Middle frontal gyrus (tissue), 1 donor: Measurements from ENCODE around the gene COL6A2.
"Not testable (repeated sequence)": the region's sequence is repeated elsewhere in the genome, so short reads cannot be mapped to it uniquely, and the experiment has no call there.

Source experiments
- DNase-seq: peaks from one replicate; pipeline ENCODE4 v3.0.0-alpha.2; 2015; ENCODE audit warnings: low spot score; ENCODE audit errors: extremely low spot score

Gene COL6A2

GRCh38 chr21:46124926-46125845 lies 27.3 kb downstream of the COL6A2 start:
- no peak for DNase-seq

GRCh38 chr21:46125846-46126301 lies 28.0 kb downstream of the COL6A2 start:
- no peak for DNase-seq

GRCh38 chr21:46126309-46127238 lies 28.7 kb downstream of the COL6A2 start:
- DNase-seq, result no peak

GRCh38 chr21:46127239-46128105 lies 29.6 kb downstream of the COL6A2 start:
- DNase-seq, result no peak

GRCh38 chr21:46128106-46128932 lies 30.4 kb downstream of the COL6A2 start:
- no peak for DNase-seq

GRCh38 chr21:46128933-46129571 lies 31.1 kb downstream of the COL6A2 start:
- DNase-seq, result no peak

GRCh38 chr21:46129846-46130651 lies 32.1 kb downstream of the COL6A2 start:
- no peak for DNase-seq

GRCh38 chr21:46130831-46131587 lies 33.1 kb downstream of the COL6A2 start:
- DNase-seq, result no peak

GRCh38 chr21:46131588-46131837 lies 33.6 kb downstream of the COL6A2 start:
- DNase-seq, result no peak

GRCh38 chr21:46131838-46132651 lies 34.1 kb downstream of the COL6A2 start:
- DNase-seq, result no peak

- DNase-seq, result no peak
Measured at GRCh38 chr21:46135782-46136395, 38.0 kb downstream of the COL6A2 start.

GRCh38 chr21:46136739-46137349 lies 38.9 kb downstream of the COL6A2 start:
- DNase-seq, result no peak

- DNase-seq, result no peak
Measured at GRCh38 chr21:46137908-46138307, 40.0 kb downstream of the COL6A2 start.

- no peak for DNase-seq
Measured at GRCh38 chr21:46138383-46138970, 40.6 kb downstream of the COL6A2 start.

GRCh38 chr21:46139686-46140085 lies 41.8 kb downstream of the COL6A2 start:
- DNase-seq, result no peak

GRCh38 chr21:46140352-46141003 lies 42.6 kb downstream of the COL6A2 start:
- not testable (repeated sequence) for DNase-seq
